NCI-H345 (cell line): ENCODE data around the gene BDP1.
"Not testable (repeated sequence)": the region's sequence is repeated elsewhere in the genome, so short reads cannot be mapped to it uniquely, and the experiment has no call there.

Source experiments
- DNase-seq: peaks from one replicate; lab custom pipeline; 2025; lab: John Stamatoyannopoulos, UW

Gene BDP1

DNA sequence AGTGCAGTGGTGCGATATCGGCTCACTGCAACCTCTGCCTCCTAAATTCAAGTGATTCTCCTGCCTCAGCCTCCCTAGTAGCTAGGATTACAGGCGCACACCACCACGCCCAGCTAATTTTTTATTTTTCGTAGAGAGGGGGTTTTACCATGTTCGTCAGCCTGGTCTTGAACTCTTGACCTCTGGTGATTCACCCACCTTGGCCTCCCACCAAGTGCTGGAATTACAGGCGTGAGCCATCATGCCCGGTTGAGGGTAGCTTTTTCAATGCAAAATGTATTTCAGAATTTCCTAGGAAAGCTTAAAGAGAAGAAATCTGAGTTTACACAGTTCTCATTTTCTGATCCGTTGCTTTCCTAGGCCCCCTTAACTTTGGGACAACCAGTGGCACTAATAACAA is 15.7 kb downstream of the BDP1 start:
- no peak for DNase-seq

DNA sequence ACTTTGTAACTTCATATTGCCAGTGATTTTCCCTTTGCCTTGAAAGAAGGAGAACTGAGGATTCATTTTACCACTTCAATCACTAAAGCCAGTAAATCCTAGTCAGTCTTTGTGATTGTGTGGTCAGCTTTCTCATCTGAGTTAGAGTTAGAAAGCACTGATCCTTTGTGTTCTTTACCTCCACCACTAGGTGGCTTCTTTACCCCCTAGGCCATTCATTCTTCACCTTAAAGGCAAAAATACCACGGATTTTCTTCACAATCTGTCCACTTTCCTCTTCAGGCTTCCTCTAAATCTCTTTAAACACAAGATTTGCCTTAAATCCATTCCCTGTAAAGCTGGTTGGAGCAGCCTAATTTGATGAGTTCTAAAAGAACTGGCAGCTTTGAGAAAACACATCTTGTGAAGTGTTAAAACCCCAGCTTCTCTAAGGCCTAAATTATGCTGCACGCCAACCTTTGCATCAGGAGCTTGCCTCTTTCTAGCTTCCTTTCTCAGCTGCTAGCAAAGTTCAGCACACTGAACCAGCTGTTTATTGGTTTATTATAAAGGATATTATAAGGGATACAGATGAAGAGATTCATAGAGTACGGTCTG is 20.4 kb downstream of the BDP1 start:
- DNase-seq: no peak

DNA sequence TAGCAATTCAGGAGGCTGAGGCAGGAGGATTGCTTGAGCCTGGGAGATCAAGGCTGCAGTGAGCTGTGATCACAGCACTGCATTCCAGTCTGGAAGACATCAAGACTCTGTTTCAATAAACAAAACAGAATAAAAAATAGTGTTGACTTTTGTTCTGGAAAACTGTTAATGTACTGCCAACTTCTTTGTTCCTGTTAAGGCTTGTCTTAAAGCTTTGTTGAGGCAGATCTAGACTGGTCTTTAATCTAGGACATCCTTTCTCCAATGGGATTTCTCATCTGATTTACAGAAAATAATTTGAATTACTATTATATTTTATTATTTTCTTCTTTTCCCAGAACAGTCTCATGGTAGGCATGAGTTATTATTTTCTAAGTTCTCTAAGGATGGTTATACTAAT is 26.0 kb downstream of the BDP1 start:
- DNase-seq: no peak

DNA sequence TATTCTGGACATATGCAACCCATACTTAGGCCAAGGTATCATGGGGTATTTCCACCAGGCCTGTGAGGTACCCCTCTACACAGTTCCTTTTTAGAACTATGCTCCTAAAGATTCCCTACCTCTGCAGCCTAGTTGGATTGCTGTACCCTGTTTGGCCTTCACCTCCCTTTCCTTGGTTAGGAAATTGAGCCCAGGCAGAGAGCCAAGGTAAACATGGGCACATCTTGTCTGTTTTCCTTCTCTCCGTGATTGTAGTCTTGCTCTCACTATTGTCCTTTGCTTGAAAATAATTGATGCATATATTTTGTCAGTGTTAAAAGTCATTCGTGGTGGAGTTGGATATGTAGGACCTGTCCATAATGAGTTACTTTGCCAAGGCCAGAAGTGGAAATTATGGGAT is 26.7 kb downstream of the BDP1 start:
- peak; percentile 30 for DNase-seq

DNA sequence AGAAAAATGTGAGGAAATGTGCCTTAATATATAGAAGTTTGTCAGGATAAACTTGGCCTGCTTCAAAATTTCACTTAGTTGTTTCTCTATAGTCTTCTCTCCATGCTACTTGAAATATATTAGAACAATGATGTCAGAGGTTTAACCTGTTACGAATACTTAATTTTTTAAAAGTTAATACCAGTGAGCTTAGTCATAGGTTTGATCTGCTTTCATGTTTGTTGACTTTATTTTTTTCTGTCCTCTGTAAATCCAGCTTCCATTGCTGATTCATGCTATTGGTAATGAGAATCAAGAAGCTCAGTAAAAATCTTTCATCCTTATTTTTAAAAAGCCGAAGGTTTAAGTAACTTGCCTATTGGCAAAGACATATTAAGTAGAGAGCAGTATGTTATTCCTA is 27.9 kb downstream of the BDP1 start:
- no peak for DNase-seq

DNA sequence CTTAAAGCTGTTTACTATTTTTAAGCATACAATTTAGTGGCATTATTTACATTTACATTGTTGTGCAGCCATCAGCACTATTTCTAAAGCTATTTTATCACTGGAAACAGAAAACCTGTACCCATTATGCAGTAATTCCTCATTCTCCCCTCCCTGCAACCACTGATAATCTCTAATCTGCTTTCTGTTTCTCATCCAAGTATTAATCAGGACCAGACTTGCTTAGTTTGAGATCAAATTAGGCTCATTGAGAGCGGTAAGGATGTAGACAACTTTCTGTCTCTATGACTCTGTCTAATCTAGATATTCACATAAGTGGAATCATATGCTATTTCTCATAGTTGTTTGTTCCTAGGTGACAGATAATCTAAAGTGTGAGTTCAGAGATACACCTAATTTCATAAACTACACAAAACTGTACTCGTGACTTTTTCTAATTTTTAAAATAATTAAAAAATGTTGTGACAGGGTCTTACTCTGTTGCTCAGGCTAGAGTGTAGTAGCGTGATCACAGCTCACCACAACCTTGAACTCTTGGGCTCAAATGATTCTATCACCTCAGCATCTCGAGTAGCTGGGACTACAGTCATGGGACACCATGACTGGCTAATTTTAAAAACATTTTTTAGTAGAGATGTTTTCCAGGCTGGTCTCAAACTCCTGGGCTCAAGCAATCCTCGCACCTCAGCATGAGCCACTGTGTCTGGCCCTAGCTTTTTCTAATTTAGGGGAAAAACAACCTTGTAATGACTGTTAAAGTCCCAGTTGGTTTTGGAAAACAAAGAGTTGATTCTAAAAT is 37.6 kb downstream of the BDP1 start:
- DNase-seq: no peak

DNA sequence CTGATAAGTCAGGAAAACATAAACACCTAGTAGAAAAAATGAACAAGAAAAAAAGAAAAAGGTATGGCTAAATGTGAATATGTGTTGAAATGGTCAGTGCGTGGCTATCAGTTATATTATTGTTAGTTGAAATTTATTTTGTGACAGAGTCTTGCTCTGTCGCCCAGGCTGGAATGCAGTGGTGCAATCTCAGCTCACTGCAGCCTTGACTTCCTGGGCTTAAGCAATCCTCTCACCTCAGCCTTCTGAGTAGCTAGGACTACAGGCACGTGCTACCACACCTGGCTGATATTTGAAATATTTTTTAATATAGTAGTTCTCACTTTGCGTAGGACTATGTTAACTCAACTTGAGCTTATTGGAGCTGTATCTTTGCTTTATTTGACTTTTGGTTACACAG is 38.8 kb downstream of the BDP1 start:
- DNase-seq: not testable (repeated sequence)

DNA sequence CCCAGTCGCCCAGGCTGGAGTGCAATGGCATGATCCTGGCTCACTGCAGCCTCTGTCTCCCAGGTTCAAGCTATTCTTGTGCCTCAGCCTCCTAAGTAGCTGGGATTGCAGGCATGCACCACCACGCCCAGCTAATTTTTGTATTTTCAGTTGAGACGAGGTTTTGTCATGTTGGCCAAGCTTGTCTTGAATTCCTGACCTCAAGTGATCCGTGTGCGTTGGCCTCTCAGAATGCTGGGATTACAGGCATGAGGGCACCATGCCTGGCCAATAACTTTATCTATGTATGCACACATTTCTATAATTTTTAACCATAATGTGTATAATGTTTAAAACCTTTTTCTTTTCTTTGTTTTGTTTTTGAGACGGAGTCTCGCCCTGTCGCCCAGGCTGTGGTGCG is 43.3 kb downstream of the BDP1 start:
- not testable (repeated sequence) for DNase-seq

DNA sequence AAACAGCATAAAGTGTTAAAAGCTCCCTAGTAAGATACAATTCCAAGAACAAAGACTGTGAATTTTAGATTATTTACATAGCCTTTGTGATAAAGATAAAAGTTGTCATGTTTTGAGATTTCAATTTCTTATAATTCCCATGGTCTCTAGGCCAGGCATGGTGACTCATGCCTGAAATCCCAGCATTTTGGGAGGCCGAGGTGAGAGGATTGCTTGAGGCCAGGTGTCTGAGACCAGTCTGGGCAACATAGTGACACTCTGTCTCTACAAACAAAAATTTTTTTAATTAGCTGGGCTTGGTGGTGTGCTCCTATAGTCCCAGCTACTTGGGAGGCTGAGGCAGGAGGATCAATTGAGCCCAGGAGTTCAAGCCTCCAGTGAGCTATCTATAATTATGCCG is 48.1 kb downstream of the BDP1 start:
- no peak for DNase-seq

DNA sequence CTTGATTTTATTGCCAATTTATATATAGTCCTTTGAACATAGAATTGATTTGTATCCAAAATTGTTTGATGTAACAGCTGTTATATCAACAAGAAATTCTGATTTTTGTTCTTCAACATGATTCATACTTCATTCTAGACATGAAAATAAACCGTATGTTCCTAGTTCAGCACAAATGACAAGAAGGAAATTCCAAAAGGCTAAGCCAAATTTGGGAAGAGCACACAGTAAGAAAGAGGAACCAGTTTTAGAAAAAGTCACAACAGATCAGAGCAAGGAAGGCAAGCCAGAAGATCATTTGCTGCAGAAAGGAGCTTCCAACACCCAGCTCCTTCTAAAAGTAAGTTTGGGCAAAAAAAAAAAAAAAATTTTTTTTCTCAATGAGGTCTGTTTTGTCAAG is 66.7 kb downstream of the BDP1 start:
- DNase-seq: no peak

DNA sequence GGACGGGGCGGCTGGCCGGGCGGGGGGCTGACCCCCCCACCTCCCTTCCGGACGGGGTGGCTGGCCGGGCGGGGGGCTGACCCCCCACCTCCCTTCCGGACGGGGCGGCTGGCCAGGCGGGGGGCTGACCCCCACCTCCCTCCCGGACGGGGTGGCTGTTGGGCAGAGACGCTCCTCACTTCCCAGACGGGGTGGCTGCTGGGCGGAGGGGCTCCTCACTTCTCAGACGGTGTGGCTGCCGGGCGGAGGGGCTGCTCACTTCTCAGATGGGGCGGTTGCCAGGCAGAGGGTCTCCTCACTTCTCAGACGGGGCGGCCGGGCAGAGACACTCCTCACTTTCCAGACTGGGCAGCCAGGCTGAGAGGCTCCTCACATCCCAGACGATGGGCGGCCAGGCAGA is 70.2 kb downstream of the BDP1 start:
- DNase-seq: not testable (repeated sequence)

DNA sequence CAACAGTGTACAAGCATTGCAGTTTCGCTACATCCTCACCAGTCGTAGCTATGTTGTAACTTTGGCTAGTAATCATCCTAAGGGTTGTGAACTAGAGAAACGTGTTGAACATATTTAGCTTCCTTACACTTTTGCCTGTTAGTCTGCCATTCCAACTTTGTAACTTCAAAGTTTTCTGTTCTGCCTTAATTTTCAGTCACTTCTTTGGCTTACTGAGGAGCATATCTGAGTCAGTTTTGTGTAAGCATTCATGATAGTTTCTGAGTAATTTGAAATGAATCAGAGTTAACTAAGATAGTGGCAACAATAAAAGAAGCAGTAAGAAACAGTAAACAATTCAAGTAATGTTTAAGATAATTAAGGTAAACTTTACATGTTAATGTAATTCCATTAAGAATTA is 72.8 kb downstream of the BDP1 start:
- DNase-seq: no peak

DNA sequence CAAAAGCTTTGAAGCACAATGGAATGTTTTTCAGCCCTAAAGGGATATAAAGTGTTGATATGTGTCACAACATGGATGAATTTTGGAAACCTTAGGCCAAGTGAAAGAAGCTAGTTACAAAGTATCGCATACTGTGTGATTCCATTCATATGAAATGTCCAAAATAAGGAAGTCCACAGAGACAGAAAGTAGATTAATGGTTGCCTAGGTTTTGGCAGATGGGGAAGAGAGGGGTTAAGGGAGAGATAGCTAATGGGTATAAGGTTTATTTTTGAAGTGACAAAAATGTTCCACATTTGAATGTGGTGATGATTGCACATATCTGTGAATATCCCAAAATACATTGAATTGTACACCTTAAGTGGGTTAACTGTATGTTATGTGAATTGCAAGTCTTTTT is 74.2 kb downstream of the BDP1 start:
- no peak for DNase-seq

DNA sequence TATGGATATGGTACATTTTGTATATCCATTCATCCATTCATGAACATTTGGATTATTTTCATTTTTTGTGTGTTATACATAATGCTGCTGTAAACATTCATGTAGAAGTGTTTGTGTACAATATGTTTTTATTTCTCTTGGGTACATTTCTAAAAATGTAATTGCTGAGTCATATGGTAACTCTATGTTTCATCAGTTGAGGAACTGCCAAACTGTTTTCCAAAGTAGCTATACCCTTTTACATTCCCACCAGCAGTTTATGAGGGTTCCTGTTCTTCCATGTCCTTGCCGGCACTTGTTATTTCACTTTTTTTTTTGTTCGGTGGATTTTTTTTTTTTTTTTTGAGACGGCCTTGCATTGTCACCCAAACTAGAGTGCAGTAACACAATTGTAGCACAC is 77.7 kb downstream of the BDP1 start:
- no peak for DNase-seq

DNA sequence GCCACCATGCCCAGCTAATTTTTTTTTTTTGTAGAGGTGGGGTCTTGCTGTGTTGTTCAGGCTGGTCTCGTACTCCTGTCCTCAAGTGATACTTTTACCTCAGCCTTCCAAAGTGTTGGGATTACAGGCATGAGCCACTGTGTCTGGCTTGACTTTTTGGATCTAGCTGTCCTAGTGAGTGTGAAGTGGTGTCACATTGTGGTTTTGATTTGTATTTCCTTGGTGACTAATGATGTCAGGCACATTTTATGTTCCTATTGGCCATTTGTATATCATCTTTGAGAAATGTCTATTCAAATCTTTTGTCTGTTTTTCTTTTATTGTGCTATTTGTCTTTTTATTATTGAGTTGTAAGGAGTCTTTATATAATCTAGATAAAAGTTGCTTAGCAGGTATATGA is 78.2 kb downstream of the BDP1 start:
- no peak for DNase-seq

DNA sequence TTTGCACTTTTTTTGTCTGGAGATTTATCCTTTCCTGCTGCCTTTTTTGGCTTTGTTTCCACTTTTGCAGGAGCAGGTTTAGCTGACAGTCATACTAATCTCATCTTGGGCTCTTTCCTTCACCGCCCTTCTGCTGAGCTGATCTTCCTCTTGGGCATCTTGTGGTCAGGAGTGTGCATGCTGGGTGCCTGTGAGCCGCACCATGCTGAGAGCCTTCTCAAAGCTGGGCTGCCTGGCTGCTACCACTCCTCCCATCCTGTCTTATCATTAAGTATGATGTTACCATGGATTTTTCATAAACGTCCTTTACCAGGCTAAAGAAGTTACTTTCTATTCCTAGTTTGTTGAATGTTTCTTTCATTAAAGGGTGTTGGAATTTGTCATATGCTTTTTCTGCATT is 82.2 kb downstream of the BDP1 start:
- DNase-seq: no peak

DNA sequence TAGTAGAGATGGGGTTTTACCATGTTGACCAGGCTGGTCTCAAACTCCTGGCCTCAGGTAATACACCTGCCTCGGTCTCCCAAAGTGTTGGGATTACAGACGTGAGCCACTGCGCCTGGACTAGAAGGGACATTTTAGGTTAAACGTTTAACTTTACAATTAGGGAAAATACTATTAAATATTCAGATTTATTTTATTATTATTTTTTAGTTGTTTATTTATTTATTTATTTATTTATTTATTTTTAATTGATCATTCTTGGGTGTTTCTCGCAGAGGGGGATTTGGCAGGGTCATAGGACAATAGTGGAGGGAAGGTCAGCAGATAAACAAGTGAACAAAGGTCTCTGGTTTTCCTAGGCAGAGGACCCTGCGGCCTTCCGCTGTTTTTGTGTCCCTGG is 95.4 kb downstream of the BDP1 start:
- DNase-seq: not testable (repeated sequence)

DNA sequence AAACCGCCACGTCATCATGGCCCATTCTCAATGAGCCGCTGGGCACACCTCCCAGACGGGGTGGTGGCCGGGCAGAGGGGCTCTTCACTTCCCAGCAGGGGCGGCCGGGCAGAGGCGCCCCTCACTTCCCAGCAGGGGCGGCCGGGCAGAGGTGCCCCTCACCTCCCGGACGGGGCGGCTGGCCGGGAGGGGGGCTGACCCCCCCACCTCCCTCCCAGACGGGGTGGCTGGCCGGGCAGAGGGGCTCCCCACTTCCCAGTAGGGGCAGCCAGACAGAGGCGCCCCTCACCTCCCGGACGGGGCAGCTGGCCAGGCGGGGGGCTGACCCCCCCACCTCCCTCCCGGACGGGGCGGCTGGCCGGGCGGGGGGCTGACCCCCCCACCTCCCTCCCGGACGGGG is 96.1 kb downstream of the BDP1 start:
- not testable (repeated sequence) for DNase-seq

DNA sequence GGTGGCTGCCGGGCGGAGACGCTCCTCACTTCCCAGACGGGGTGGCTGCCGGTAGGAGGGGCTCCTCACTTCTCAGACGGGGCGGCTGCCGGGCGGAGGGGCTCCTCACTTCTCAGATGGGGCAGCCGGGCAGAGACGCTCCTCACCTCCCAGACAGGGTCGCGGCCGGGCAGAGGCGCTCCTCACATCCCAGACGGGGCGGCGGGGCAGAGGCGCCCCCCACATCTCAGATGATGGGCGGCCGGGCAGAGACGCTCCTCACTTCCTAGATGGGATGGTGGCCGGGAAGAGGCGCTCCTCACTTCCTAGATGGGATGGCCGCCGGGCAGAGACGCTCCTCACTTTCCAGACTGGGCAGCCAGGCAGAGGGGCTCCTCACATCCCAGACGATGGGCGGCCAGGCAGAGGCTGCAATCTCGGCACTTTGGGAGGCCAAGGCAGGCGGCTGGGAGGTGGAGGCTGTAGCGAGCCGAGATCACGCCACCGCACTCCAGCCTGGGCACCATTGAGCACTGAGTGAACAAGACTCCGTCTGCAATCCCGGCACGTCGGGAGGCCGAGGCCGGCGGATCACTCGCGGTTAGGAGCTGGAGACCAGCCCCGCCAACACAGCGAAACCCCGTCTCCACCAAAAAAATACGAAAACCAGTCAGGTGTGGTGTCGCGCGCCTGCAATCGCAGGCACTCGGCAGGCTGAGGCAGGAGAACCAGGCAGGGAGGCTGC is 96.7 kb downstream of the BDP1 start:
- not testable (repeated sequence) for DNase-seq

DNA sequence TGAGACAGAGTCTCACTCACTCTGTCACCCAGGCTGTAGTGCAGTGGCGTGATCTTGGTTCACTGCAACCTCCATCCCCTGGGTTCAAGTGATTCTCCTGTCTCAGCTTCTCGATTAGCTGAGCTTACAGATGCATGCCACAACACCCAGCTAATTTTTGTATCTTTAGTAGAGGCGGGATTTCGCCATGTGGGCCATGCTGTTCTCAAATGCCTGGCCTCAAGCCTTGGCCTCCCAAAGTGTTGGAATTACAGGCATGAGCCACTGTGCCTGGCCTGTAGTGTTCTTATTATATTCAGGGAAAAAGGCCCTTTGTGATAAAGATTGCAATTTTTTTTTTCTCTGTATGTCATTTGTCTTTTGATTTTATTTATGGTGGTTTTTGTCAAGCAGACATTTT is 107.7 kb downstream of the BDP1 start:
- no peak for DNase-seq

DNA sequence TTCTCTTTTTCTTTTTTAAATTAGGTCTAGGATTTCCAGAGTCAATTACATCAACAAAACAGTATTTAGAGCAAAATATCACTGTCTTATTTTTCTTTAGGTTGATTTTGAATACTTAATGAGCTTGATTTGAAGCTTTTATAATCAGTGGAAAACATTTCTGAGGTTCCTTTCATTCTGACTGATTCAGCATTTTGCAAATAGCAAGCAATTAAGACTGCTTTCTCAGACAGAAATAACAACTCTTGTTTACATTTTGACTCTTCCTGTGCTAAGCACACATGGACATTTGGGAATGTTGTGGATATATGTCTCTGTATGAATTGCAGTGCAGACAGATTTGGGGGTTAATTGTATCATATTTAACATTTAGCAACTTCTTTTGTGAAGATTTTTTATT is 109.4 kb downstream of the BDP1 start:
- DNase-seq: no peak

DNA sequence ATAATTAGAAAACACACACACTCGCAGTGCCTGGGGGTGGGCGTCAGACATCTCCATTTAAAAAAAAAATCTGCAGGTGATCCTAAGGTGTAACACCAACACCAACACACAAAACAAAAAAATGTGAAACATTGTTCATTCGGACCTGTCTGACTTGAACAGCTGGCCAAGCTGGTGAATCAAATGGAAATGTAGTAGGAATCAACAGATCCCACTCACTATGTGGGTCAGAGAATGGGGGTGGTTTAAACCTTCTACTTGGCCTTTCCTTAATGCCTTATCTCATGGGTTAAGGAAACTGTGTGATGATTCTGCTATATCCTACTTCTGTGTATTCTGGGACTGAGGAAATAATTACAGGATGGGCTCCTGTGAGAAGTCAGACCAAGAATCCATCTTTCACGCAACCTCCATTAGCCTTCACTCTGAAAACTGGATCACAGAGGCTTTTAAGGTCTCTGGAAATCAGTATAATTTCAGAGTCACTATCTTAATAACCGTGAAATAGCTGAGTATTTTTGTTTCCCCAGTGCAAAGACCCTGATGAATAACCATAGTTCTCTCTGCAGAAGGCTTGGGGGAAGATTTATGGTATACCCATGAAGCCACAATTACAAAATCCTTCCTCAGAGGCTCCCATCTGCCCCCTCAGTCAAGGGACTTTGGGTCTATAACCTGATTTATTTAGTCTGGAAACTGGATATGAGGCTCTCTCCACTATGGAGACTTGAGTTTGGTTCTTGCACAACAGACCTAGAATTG is 114.5 kb downstream of the BDP1 start:
- no peak for DNase-seq

DNA sequence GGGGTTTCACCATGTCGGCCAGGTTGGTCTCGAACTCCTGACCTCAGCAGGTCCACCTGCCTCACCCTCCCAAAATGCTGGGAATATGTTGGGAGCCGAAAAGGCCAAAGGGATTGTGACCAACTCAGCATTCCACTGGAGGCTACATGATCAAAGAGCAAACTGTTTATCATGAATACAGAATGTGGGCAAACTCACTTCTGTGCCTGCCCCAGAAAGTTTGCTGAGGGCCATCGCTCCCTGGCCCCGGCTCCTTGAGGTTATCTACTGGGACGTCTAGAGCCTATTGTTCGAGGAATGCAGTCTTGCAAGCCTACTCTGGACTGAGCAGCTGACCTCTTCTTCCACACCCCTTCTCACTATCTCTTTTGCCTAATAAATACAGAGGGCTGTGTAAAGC is 116.4 kb downstream of the BDP1 start:
- DNase-seq: not testable (repeated sequence)
